GM12872 (cell line): ENCODE results near the gene TPK1.

ENCODE experiments used
- TF ChIP-seq, protein P1 (sequence below): IDR thresholded peaks from 3 replicates; pipeline ENCODE4 v1.5.1; 2011; ENCODE audit warnings: low read depth, mild to moderate bottlenecking, low read length, moderate library complexity; ENCODE audit not compliant: insufficient read depth

The TPK1 gene

DNA sequence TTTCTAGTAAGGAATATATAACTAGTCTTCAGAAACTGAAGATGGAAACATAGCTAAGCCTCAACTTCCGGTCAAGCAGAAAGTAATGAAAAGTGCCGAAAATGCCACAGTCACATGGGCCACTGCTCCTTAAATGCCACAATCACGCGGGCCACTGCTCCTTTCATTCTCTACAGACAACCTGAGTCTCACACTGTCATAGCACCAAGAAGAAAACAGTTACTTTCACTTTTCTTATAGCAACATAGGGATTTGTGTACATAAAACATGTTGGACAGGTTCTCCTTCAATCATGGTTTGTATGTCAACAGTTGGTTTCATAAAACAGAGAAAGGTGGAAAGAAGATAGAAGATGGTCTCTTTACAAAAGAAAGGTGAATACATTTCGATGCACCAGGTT, 383.8 kb downstream of the TPK1 start:
- TF ChIP-seq, protein P1, sequence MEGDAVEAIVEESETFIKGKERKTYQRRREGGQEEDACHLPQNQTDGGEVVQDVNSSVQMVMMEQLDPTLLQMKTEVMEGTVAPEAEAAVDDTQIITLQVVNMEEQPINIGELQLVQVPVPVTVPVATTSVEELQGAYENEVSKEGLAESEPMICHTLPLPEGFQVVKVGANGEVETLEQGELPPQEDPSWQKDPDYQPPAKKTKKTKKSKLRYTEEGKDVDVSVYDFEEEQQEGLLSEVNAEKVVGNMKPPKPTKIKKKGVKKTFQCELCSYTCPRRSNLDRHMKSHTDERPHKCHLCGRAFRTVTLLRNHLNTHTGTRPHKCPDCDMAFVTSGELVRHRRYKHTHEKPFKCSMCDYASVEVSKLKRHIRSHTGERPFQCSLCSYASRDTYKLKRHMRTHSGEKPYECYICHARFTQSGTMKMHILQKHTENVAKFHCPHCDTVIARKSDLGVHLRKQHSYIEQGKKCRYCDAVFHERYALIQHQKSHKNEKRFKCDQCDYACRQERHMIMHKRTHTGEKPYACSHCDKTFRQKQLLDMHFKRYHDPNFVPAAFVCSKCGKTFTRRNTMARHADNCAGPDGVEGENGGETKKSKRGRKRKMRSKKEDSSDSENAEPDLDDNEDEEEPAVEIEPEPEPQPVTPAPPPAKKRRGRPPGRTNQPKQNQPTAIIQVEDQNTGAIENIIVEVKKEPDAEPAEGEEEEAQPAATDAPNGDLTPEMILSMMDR = no peak

DNA sequence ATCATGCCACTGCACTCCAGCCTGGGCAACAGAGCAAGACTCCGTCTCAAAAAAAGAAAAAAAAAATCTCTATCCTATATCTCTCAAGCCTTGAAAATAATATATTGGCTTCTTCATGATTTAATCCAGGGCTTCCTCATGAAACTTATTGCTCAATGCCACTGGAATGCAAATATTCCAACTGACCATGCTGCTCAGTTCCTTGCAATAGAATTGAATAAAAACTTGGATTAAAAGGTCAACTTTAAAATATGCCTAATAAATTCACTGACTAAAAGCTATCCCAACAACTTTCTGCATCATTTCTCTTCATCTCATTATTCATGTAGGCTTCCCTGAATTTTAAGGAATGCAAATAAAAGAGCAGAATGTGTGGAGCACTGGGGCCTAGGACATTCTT, 390.3 kb downstream of the TPK1 start:
- TF ChIP-seq, protein P1 = no peak

DNA sequence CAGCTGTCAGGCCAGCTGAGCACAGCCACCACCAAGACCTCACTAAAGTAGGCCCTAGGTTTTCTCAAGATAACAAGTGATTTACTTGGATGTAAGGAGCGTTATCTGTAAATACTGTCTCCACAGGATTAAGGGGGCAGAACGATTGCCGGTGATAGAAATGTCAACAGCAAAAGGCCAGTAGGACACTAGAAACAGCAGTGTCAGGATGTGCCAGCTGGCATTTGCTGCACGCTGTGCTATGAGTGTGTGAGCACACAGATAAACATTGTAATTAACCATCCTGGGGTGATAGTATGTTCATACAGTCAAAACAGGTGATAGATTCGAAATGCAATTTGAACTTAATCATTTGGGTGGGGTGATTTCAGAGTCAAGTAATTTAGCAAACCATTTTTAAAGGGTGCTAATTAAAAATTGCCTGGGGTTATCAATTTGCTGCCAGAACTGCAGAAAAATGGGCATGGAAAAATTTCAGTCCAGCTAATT, 396.1 kb downstream of the TPK1 start:
- TF ChIP-seq, protein P1 = no peak

DNA sequence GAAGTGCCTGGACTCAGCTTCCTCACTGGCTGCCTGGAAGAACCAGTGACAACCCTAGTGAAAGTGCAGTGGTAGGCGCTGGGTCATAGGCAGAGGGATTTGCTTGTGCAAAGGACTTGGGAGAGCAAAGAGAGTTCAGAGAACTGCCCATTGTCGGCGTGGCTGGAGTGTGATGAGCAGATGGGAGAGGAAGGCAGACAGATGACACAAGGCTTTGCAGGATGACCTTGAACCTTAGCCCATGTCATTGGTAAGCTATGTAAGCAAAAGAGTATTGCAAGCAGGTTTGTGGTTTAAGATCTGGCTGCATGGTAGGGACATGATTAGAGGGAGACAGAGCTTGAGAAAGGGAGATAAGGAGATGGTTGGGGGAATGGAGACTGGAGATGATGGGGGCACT, 397.1 kb downstream of the TPK1 start:
- TF ChIP-seq, protein P1 = no peak

DNA sequence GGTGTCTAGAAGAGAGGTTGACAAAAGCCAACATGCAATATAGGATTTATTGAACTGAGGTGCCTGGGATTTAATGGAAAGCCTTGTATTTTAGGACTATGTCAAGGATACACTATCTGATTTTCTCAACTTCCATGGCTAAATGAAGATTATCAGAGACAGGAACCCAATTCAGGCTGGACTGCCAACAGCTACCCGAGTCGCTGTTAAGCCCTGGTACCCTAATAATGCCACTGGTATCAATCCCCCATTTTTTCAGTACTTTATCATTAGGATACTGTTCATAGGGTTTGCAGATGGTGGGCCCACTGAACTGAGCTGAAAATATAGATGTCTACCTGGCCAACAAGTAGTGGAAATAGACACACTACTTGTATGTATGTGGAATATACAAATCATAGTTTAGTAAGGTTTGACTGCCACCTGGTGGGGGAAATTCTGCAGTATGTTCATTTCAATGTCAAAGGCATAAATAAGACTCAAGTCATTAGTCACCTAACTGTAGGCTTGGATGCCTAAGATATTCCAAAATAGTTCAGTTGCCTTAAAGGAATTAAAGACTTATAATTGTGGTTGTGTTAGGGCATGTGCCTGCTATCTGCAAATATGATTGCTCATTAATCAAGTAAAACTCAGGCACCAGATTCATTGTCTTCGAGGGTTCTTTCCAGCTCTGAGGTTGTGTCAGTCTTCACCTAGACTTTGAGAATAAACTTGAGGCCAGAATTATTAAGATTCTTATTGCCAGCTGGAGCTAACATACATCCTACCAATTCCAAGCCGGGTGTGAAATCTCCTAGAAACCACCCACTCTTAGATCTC, 398.3 kb downstream of the TPK1 start:
- TF ChIP-seq, protein P1 = peak; percentile 53

DNA sequence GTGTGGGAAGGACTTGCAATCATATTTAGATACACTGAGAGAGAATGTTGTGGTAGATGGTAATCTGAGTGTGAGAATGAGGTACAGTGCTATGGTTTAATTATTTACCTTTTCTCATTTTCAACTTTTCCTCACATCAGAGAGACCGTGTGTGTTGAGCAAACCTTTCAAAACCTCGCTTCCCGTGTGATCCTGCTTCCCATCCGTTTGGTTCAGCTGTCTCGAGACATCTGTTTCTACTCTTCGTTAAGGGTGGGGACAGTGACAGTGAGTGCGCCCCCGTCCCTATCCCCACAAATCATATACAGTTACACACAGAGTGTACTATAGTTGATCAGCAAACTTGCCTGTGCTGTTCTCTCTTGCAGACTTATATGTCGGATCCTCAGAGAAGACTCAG, 399.4 kb downstream of the TPK1 start:
- TF ChIP-seq, protein P1 = no peak

DNA sequence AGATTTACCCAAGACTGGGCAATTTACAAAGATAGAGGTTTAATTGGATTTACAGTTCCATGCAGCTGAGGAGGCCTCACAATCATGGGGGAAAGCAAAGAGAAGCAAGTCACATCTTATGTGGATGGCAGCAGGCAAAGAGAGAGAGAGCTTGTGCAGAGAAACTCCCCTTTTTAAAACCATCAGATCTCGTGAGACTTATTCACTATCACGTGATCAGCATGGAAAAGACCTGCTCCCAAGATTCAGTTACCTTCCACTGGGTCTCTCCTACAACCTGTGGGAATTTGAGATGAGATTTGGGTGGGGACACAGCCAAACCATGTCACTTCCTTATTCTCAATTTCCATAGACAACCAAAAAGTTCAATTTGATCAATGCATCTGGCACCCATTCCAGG, 407.4 kb downstream of the TPK1 start:
- TF ChIP-seq, protein P1 = no peak
